ENCODE data around the gene MMAB. TPM values are rescaled to one million over a fixed set of nuclear protein-coding genes. Genes with fewer than 3 reads are reported as not detected.

The MMAB gene
- total RNA-seq, 2 donors from 2014 or later = 17.8 to 22.2 TPM

DNA sequence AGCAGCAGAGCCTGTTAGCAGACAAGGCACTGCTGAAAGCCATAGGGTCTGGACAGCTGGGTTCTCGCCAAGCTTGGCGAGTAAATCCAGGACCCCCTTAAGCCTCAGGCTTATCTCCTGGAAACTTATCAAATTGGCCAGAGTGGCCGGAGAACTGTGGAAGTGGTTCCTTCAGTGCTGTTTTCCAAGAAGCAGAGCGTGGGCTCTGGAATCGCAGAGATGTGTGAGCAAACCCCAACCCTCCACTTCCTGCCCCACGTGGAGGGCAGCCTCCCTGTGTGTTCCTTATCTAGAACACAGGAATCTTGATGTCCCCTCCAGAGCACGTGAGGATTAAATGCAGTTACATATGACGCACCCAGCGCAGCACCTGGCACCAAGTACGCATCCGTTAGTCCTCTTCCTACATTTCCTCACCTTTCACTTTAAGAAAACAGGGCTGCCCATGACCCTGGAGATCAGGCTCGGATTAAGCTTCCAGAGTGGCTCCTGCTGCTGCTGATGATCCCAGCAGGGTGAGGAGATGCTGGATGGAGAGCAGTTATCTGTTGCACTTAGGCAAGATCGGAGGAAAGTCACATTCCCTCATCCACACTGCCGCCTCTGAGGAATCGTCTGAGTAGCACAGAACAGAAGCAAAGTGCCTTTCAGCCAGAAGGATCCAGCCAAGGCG is 35.0 kb downstream of the MMAB start:
- peaks cover 10% of the 10 kb centered on the region for H3K36me3 Mint-ChIP-seq (ENCODE audit: low read depth)
- H3K4me1 Mint-ChIP-seq = no peaks in the 10 kb centered on the region
- no peak for ATAC-seq (replicated peaks)
- no peak overlapping the region for H3K27ac Mint-ChIP-seq
- no peaks in the 10 kb centered on the region for H3K27me3 Mint-ChIP-seq
- H3K4me3 Mint-ChIP-seq = no peak overlapping the region
- H3K9me3 Mint-ChIP-seq = no peaks in the 10 kb centered on the region

DNA sequence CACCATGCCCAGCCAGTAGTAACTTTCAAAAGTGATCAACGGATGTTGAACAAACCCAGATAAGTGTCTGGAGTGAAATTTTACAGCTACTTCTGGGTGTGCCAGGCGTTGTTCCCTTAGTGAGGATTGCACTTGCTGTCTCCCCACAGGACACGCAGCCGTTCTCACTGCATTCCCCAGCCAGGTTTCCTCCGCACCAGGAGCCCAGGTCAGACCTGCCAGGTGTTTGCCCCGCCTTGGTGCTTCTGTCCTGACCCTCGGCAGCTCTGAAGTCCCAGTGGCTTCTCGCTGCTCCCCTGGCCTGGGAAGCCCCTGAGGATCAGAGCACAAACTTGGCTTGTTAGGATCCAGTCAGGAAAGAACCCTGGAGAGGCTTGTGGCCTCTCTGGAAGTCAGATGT is 36.2 kb downstream of the MMAB start:
- no peak for ATAC-seq (replicated peaks)

DNA sequence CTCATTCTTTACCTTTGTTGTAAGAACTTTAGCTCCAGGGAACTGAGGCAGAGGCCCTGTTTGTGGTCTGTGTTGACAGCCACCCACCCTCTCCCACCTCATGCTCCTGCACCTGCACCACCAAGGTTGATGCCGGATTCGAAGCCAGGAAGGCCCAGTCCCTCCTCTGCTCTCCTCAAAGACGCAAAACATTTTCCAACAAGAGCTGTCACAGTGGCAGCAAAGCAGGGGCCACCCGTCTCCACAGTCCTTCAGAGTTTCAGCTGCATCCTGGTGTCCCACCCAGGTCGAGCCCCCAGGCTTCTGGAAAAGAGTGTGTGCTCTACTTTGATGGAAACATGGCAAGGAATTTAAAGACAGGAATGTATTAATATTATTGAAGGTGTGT is 37.4 kb downstream of the MMAB start:
- no peaks in the 10 kb centered on the region for H3K4me1 Mint-ChIP-seq
- no peak overlapping the region for H3K4me3 Mint-ChIP-seq
- no peaks in the 10 kb centered on the region for H3K9me3 Mint-ChIP-seq
- ATAC-seq (replicated peaks) = no peak
- no peak overlapping the region for H3K27ac Mint-ChIP-seq
- H3K27me3 Mint-ChIP-seq = no peaks in the 10 kb centered on the region
- H3K36me3 Mint-ChIP-seq (ENCODE audit: low read depth) = peaks cover 21% of the 10 kb centered on the region

More for the DNA sequence above, 36.2 kb downstream of the MMAB start:
- Mint-ChIP-seq H3K36me3 (ENCODE audit: low read depth) (peaks cover 10% of the 10 kb centered on the region), H3K4me3 (no peak overlapping the region), H3K27ac (no peak overlapping the region), H3K27me3 (no peaks in the 10 kb centered on the region), H3K4me1 (no peaks in the 10 kb centered on the region), H3K9me3 (no peaks in the 10 kb centered on the region)

DNA sequence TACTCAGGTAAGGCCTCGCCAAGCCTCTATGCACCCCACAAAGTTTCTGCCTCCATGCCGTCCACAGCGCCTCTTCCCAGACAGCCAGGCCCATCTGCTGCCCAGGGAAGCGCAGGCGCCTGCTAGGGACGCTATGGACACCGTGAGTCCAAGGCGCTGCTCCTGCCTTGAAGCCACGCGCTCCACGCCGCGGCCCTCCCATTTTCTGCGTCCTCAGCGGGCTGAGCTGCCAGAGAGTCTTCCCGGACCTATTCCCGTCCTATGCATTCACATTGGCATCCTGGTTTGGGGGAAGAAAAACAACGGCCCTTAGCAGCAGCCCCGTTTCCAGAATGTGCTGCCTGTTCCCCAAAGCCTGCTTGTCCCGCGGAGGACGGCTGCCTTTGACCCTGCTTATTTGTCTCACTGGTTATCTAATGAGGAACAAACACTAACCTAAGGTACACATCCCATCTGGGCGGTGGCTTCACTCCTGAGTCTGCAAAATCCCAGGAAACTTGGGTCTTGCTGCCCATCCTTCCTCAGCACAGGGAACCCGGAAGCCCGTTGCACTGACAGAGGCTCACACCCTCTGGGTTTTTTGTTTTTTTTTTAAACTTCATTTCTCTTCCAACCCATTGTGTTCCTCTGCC is 38.0 kb downstream of the MMAB start:
- H3K27me3 Mint-ChIP-seq = no peaks in the 10 kb centered on the region
- no peak for ATAC-seq (replicated peaks)
- H3K4me1 Mint-ChIP-seq = no peaks in the 10 kb centered on the region
- H3K27ac Mint-ChIP-seq = no peak overlapping the region
- peaks cover 24% of the 10 kb centered on the region for H3K36me3 Mint-ChIP-seq (ENCODE audit: low read depth)
- no peak overlapping the region for H3K4me3 Mint-ChIP-seq
- H3K9me3 Mint-ChIP-seq = no peaks in the 10 kb centered on the region

DNA sequence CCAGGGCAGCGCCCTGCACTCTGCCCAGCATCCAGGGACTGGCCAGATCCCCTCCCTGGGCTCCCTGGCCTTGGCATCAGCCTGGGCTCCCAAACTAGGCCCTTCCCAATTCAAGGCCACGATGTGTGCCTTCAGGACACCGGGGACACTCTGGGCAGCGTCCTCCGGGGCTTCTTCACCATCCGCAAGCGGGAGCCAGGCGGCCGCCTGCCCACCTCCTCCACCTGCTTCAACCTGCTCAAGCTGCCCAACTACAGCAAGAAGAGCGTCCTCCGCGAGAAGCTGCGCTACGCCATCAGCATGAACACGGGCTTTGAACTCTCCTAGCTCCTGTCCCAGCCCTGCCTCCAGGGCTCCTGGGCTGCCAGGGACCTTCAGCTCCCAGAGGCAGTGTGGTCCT is 38.8 kb downstream of the MMAB start:
- no peak overlapping the region for H3K27ac Mint-ChIP-seq
- ATAC-seq (replicated peaks) = no peak

DNA sequence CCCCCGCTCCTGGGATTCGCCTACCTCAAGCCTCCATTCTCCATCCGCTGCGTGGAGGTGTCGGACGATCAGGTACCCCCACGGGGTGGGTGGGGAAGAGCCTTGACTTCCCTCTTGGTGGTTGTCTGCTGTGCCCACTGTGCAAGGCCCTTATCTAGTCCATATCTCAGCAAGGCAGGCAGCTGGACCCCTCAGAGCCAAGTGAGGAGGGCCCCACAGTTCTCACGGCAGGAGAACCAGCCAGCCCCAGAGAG is 39.9 kb downstream of the MMAB start:
- ATAC-seq (replicated peaks) = no peak
- Mint-ChIP-seq H3K36me3 (ENCODE audit: low read depth) (peaks cover 39% of the 10 kb centered on the region), H3K4me1 (no peaks in the 10 kb centered on the region), H3K9me3 (no peaks in the 10 kb centered on the region), H3K4me3 (no peak overlapping the region), H3K27ac (no peak overlapping the region), H3K27me3 (no peaks in the 10 kb centered on the region)

More for the DNA sequence above, 38.8 kb downstream of the MMAB start:
- Mint-ChIP-seq H3K36me3 (ENCODE audit: low read depth) (peaks cover 33% of the 10 kb centered on the region), H3K4me1 (no peaks in the 10 kb centered on the region), H3K27me3 (no peaks in the 10 kb centered on the region), H3K9me3 (no peaks in the 10 kb centered on the region), H3K4me3 (no peak overlapping the region)

DNA sequence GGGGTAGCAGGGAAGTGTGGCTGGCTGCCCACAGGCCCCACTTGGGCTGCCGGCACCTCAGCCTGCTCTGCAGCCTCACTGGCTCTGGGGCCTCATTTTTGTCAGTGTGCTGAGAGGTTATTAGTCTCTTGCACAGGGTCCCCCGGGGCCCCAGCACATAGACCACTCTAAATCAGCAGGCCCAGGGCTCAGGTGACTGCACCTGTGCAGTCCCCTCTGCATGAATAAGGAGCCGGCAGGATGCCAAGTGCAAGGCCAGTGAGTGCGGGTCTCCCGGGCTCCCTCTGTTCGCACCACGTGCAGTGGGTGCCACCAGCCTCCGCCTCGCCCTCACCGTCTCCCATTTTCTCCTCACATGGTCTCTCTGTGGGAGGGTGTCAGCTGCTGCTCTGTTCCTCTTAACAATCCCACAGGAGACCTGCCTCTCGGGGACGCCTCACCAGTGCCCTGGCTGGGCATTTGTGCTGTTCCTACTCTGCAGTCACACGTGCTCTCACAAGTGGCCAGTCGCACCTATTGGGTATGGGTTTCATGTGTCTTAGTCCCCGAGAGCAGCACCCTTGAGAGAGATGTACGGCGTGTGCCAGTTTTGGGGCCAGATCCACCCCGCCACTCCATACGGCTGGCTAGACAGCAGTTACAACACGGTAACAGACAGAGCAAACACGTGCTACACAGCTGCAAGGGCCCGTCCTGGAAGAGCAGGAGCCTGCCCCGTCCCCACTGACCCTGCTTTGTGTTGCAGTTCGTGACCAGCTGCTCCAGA is 40.4 kb downstream of the MMAB start:
- no peak for ATAC-seq (replicated peaks)
- Mint-ChIP-seq H3K4me3 (no peak overlapping the region), H3K27ac (no peak overlapping the region), H3K9me3 (no peaks in the 10 kb centered on the region), H3K36me3 (ENCODE audit: low read depth) (peaks cover 44% of the 10 kb centered on the region), H3K4me1 (no peaks in the 10 kb centered on the region), H3K27me3 (no peaks in the 10 kb centered on the region)

DNA sequence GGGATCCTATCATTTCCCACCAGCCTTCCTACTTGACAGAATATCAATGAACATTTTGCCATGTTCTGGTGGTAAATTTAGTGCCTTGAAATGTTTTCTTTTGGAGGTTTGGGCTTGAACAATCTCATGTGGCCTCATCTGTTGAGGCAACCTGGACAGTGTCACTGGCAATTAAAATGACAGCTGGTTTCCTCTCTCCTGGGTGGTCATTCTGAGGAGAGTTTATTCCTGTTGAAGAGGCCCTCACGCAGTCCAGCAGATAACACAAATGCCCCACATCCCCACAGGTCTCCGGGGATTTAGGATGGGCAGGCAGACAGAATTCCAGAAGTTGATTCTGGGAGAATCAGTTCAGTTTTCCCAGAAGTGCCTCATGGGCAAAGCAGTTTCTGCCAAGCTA is 41.9 kb downstream of the MMAB start:
- Mint-ChIP-seq H3K4me3 (no peak overlapping the region), H3K36me3 (ENCODE audit: low read depth) (peaks cover 59% of the 10 kb centered on the region), H3K27me3 (no peaks in the 10 kb centered on the region), H3K9me3 (no peaks in the 10 kb centered on the region), H3K4me1 (no peaks in the 10 kb centered on the region), H3K27ac (no peak overlapping the region)
- no peak for ATAC-seq (replicated peaks)

DNA sequence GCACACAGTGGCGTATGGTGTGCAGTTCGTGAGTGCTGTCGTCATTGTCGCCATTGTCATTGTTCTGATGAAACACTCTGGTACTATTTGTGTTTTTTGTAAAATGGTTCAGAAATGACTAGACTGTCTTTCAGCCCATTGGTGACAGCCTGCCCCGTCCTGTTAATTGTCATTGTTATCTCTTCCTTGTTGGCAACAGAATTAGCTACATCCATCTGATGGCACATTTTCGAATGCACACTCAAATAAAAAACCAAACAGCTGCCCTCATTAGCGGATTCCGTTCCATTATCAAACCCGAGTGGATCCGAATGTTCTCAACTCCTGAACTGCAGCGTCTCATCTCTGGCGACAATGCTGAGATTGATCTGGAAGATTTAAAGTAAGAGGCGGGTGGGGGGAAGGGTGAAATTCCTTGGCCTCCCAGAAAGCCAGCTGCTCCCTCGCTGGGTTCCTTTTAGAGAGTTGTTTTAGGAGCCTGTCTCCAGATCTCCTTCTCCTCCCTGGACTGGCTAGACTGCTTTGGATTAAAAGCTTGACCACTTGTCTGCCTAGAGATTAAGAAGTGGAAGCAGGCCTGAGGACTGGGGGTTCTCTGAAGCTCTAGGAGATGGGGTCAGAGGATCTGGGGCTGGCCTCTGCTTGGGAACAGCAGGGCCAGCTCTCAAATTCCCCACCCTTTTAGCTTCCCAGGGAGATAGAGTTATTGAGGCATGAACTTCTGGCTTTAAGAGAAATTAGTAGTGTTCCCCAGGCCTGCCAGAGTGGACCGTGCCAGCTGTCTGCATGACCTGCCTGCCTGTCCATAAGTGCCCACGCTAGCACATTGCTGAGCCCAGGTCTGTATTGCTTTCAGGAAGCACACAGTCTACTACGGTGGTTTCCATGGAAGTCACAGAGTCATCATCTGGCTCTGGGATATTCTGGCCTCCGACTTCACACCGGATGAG is 43.3 kb downstream of the MMAB start:
- Mint-ChIP-seq H3K36me3 (ENCODE audit: low read depth) (peaks cover 71% of the 10 kb centered on the region), H3K27ac (no peak overlapping the region), H3K9me3 (no peaks in the 10 kb centered on the region), H3K27me3 (no peaks in the 10 kb centered on the region), H3K4me3 (no peak overlapping the region), H3K4me1 (no peaks in the 10 kb centered on the region)
- no peak for ATAC-seq (replicated peaks)

DNA sequence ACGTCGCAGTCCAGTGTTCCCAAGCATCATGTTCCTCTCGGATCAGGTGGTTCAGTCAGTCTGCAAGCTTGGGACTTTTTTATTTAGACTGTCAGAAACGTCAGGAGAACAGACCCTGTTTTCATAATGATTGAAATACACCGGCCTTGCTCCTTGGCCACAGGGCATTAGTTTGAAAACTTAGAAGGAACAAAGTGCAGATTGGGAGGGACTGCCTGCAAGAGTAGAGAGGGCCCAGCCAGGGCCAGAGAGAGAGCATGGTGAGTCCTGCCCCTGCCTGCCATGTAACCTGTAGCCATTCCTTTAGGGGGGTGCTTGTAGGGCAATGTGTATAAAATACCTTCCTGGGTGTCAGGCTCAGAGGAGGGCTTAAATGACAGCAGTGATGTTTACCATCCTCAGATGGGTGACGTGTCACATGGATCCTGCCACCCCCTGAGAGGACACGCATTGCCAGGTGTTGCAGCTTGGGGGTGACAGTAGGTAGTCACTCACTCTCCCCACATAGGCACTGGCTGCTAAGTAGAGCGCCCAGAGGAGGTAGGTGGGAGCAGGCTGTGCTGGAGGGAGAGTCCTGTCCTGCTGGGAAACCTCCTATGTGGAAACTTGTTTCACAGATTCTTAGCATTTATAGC is 45.7 kb downstream of the MMAB start:
- Mint-ChIP-seq H3K36me3 (ENCODE audit: low read depth) (peaks cover 78% of the 10 kb centered on the region), H3K9me3 (no peaks in the 10 kb centered on the region), H3K4me3 (no peak overlapping the region), H3K27ac (no peak overlapping the region), H3K27me3 (no peaks in the 10 kb centered on the region), H3K4me1 (no peaks in the 10 kb centered on the region)
- ATAC-seq (replicated peaks) = no peak

DNA sequence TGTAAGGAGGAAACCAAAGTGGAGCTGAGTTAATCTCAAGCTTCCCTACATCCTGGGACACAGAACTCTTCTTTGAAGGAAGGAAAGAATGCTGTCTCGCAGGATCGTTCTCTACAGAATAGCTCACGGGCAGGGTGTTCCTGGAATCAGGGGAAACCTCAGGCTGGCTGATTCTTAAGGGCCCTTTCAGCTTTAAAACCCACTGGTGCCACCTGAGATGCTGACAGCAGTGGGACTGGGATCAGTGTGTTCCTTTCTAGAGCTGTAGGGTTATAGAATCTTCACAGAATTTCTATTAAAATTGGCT is 48.1 kb downstream of the MMAB start:
- peaks cover 82% of the 10 kb centered on the region for H3K36me3 Mint-ChIP-seq (ENCODE audit: low read depth)
- no peaks in the 10 kb centered on the region for H3K27me3 Mint-ChIP-seq
- no peak overlapping the region for H3K27ac Mint-ChIP-seq
- no peak overlapping the region for H3K4me3 Mint-ChIP-seq
- H3K4me1 Mint-ChIP-seq = no peaks in the 10 kb centered on the region
- no peak for ATAC-seq (replicated peaks)
- no peaks in the 10 kb centered on the region for H3K9me3 Mint-ChIP-seq

DNA sequence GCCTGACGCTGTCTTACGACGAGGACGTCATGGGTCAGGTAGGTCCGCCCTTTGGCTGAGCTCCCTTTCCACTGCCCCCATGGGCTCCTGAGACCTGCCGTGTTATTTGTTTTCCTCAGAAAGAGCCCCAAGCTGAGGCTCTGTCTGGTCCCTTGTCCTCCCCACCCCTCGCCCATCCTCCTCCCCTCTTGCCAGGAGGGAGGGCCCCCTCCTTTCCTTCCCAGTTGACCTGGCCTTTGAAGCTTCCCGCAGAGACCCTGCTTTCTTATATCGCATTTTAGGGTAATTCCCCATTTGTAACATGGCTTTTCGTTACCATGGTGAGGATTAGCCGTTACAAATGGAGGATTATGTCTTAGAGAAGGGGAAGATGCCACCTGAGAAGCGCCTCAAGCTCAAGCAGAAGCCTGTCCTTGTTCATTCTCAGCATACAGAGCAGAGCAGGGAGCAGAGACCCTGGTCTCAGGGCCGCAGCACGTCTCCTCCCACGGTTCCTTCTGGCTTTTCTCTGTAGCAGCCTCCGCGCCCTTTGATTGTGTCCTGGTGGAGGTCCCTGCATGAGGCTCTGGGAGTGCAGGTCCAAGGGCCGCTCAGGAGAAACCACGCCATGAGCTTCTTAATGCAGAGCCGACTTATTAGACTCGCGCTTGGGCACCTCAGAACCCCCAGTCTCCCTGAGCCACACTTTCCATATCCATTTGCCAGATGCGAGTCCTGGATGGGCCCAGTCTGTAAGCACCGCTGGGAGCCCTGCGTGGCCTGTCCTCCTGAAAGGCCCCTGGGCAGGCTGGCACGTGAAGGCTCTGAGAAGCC is 48.6 kb downstream of the MMAB start:
- Mint-ChIP-seq H3K27me3 (no peaks in the 10 kb centered on the region), H3K4me3 (no peak overlapping the region), H3K36me3 (ENCODE audit: low read depth) (peaks cover 82% of the 10 kb centered on the region), H3K9me3 (no peaks in the 10 kb centered on the region), H3K4me1 (no peaks in the 10 kb centered on the region), H3K27ac (no peak overlapping the region)
- no peak for ATAC-seq (replicated peaks)

DNA sequence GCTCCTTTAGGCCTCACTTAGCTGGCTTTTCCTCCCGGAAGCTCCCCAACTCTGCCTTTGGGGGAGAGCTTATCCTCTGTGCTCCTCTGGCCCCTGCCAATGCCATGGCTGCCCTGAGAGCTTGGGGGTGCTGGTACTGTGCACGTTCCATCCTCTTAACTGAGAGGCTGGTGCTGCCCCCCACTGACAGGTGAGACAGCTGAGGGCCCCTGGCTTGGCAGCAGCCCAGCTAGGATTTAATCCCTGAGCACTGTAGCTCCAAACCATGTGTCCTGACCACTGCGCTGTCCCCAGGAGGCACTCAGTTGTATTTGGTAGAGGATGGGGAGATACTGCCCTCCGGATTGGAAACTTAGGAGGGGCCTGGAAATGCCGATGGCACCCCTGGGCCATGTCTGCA is 49.8 kb downstream of the MMAB start:
- Mint-ChIP-seq H3K9me3 (no peaks in the 10 kb centered on the region), H3K27me3 (no peaks in the 10 kb centered on the region), H3K4me1 (no peaks in the 10 kb centered on the region), H3K27ac (peak overlapping the region; percentile 71), H3K4me3 (no peak overlapping the region), H3K36me3 (ENCODE audit: low read depth) (peaks cover 85% of the 10 kb centered on the region)
- ATAC-seq (replicated peaks) = no peak

DNA sequence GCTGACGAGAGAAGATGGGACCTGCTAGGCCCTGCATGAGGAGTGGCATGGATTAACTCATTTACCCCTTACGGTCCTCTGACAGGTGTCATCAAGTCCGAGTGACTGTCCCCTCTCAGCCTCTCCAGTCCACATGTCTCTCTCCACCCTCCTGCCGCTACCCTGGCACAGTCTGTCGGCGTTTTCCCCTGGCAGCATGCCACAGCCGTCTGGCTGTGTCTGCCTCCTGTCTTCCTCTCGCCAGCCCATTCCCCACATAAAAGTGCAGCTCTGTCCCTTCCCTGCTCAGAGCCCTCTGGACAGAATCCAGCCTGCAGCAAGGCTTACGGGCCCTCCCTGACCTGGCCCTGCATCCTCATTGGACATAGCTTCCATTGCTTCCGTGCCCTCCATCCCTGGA is 50.2 kb downstream of the MMAB start:
- Mint-ChIP-seq H3K27ac (peak overlapping the region; percentile 71), H3K4me1 (no peaks in the 10 kb centered on the region), H3K4me3 (no peak overlapping the region), H3K27me3 (no peaks in the 10 kb centered on the region), H3K36me3 (ENCODE audit: low read depth) (peaks cover 85% of the 10 kb centered on the region), H3K9me3 (no peaks in the 10 kb centered on the region)
- no peak for ATAC-seq (replicated peaks)

Data from activated T-helper 17 cell treated with anti-CD3 and anti-CD28 coated beads, Interleukin-2, amount 50 U/mL, for 72 hours (primary cell).